HG02759 (cell line): ENCODE data around the gene ARHGEF18.
A peak's percentile ranks its signal among the peaks of the same experiment; 100 is the strongest.
"Not testable (repeated sequence)": the region's sequence is repeated elsewhere in the genome, so short reads cannot be mapped to it uniquely, and the experiment has no call there.

Source experiments
- ATAC-seq: cut with Tn5 transposase; IDR thresholded peaks from one replicate; pipeline ENCODE4 v1.9.1; 2021; ENCODE audit warnings: mild to moderate bottlenecking, moderate library complexity; ENCODE audit not compliant: unreplicated experiment

Gene ARHGEF18

DNA sequence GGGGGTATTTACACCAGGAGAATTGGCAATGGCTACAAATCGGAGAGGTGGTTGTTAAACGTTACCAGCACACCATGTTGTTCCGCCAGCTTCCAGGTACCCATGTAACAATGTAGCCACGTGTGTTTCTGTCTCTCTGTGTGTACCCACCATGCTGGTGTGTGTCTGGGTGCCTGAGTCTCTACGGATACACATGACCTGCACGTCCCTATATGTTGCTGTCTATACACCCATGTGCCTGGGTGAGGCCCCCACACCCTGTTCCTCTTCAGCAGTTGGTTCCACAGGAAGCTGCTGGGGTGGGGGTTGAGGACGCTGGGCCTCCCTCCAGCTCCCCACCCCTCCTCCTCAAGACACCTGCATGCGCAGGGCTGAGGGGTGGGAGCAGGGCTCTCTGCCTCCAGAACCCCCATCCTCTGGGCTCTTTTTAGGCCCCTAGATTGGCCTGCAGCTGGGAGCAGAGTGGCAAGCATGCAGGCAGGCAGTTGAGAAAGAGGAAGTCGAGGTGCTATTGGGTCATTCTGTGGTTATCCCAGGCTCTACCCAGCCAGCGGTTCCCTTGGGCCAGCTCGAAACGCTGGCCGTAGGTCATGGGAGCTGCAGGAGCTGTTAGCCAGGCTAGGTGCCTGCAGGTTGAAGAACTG, at the start of gene ARHGEF18:
Gene ARHGEF18 (plus strand): TSS at position 351 of the 644 bp plus-strand sequence. CDS start 13,954 bp downstream, outside the sequence.
- ATAC-seq = no peak

DNA sequence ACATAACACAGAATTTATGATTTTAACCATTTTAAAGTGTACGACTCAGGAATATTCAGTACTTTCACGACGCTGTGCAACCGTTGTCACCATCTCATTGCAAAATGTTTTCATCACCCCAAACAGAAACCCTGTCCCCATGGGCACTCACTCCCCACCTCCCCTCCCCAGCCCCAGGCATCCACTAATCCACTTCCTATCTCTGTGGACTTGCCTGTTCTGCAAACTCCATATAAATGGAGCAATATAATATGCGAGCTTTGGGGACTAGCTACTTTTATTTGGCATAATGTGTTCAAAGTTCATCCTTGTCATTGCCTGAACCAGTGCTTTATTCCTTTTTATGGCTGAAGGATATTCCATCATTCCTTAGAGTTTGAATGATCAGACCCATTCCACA, 47.2 kb upstream of the ARHGEF18 start:
- ATAC-seq = no peak

DNA sequence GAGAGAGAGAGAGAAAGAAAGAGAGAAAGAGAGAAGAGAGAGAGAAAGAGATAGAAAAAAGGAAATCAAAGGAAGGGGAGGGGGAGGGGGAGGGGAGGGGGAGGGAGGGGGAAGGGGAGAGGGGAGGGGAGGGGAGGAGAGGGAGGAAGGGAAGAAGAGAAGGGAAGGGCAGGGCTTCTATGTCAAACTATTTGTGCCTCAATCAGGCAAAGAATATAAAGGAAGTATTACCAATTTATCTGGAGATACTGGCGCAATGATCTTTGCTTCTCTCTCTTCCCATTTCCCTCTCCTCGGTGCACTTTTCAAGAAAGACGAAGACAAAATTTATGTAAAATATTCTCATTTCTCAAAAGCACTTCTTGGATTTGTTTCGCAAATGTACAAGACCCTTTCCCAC, 45.3 kb upstream of the ARHGEF18 start:
- ATAC-seq = no peak

DNA sequence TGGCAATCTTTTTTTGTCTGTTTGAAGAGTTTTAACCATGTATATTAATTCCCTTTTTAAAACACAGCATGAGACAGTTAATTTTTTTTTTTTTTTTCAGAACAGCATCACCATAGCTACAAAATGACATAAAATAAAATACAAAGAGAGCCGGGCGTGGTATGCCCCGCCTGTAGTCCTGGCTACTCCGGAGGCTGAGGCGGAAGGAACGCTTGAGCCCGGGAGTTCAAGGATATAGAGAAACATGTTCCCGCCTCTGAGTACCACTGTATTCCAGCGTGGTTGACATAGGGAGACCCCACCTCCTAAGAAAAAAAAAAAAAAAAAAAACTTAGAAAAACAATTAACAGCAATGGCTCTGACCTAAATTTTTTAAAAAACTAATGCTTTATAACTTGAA, 44.5 kb upstream of the ARHGEF18 start:
- no peak for ATAC-seq

DNA sequence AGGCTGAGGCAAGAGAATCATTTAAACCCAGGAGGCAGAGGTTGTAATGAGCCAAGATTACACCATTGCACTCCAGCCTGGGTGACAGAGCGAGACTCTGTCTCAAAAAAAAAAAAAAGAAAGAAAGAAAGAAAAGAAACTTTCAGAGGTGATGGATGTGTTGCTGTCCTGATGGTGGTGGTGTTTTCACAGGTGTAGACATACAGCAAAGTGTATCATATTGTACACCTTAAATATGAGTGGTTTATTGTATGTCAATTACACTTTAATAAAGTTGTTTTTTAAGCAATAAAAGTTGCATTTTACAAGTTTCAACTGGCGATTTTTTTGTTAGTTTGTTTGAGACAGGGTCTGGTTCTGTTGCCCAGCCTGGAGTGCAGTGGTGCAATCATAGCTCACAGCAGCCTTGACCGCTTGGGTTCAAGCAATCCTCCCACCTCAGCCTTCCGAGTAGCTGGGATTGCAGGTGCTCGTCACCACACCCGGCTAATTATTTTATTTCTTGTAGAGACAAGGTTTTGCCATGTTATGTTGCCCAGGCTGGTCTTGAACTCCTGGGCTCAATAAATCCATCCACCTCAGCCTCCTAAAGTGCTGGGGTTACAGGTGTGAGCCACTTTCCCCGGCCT, 41.0 kb upstream of the ARHGEF18 start:
- ATAC-seq = no peak

DNA sequence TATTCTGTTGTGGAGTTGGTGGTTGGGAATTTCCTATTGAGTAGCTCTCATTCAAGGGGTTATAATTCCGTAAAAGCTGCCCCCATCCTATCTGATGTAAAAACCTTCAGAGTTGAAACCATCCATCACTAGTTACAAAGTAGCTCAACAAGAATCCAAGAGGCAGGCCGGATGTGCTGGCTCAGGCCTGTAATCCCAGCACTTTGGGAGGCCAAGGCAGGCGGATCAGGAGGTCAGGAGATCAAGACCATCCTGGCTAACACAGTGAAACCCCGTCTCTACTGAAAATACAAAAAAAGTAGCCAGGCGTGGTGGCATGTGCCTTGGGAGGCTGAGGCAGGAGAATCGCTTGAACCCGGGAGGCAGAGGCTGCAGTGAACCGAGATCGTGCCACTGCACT, 40.4 kb upstream of the ARHGEF18 start:
- not testable (repeated sequence) for ATAC-seq

DNA sequence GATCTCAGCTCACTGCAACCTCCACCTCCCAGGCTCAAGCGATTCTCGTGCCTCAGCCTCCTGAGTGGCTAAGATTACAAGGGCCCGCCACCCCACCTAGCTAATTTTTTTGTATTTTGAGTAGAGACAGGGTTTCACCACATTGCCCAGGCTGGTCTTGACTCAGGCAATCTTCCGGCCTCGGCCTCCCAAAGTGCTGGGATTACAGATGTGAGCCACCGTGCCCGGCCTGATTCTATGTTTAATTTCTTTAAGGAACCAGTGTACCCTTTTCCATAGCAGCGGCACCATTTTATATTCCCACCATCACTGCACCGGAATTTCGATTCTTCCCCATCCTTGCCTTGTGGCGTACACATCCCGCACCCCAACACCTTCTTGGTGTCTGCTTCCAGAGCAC, 36.8 kb upstream of the ARHGEF18 start:
- no peak for ATAC-seq

DNA sequence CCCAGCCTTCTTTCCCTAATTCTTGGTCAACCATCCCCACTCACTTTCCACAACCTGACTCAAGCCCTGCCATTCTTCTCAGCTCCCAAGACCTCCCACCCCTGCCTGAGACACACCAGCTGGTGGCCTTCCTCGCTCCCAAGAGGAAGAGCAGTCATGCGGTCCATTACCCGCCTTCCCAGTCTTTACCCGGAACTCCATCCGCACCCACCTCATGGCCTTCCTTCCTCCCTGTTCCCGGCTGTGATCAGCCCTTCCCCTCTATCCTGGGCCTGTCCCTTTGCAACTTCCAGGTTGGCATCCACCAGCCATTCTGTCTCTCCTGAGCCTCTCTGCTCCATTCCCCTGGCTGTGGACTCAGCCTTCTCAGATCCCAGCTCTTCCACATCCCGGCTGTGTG, 35.9 kb upstream of the ARHGEF18 start:
- ATAC-seq = no peak

DNA sequence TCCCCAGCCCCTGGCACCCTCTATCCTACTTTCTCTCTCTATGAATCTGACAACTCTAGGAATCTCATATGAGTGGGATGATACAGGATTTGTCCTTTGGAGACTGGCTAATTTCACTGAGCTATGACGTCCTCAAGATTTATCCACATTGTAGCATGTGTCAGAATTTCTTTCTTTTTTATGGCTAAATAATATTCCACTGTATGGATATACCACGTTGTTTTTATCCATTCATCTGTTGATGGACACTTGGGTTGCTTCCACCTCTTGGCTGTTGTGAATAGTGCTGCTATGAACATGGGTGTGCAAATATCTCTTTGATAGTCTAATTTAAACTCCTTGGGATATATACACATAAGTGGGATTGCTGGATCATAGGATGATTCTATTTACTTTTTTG, 30.6 kb upstream of the ARHGEF18 start:
- no peak for ATAC-seq

DNA sequence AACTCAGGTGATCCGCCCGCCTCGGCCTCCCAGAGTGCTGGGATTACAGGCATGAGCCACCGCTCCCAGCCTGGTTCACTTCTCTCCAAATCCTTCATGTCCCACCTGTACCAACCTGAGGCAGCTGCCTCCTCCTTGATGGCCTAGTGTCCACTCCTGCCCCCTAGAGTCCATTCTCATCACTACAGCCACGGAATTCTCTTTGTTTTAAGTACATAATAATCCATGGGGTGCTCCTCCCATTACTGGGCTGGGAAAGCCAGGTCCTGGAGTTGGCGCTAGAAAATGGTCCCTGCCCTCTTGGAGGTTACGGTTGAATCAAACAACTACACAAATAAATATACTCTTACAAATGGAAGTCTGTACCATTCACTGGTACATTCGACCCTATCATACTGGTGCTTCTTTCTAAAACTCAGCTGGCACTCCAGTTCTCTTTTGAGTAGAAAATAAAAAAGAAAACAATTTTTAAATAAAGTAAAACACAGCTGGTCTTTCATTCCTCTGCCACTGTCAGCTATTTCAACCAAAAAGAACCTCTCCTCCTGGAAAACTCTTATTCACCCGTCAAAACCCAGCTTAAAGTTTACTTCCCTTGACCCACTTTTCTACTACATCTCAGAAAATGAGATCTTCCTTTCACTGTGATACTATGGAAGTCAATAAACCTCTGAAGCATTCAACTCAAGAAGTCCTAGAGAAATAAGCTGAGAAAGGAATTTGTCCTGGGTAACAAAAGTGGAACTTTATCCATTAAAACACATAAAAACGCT, 22.4 kb upstream of the ARHGEF18 start:
- no peak for ATAC-seq

DNA sequence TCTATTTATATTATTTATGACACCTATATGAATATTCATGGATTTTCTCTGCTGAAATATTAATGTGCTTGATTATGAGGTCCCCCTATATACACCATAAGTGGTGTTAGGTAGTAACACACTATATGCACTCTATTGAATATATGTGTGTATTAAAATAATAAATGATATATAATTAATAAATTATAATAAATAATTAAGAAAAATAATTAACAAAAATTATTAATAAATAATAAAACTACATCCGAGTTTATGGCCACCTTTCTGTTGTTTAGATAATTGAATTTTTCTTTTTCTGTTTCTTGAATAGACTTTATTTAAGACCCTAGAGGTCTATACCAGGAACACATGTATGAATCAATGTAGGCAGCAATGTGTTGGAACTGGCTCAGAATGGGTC, 20.9 kb upstream of the ARHGEF18 start:
- ATAC-seq = no peak

DNA sequence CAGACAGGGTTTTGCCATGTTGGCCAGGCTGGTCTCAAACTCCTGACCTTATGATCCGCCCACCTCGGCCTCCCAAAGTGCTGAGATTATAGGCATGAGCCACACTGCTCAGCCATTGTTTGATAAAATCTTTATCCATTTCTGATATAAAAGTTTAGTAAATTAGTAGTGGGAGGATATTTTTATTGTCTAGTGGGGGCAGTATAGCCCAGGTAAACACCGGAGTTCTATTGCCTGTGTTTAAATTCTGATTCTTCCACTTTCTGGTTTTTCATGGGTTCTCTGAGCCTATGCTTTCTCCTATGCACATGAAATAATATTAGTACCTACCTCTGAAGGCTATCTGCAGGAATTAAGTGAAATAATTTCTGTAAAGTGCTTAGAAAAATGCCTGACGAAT, 20.1 kb upstream of the ARHGEF18 start:
- ATAC-seq = no peak

DNA sequence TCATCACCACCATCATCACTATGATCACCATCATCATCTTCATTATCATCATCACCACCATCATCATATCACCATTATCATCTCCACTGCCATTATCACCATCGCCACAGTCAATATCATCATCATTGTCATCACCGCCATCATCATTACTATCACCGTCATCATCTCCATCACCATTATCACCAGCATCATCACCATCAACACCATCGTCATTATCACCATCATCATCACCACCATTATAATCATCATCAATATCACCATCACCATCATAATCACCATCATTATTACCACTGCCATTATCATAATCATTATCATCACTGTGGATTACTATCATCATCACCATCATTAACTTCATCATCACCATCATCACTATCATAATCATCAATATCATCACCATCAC, 17.3 kb upstream of the ARHGEF18 start:
- no peak for ATAC-seq

DNA sequence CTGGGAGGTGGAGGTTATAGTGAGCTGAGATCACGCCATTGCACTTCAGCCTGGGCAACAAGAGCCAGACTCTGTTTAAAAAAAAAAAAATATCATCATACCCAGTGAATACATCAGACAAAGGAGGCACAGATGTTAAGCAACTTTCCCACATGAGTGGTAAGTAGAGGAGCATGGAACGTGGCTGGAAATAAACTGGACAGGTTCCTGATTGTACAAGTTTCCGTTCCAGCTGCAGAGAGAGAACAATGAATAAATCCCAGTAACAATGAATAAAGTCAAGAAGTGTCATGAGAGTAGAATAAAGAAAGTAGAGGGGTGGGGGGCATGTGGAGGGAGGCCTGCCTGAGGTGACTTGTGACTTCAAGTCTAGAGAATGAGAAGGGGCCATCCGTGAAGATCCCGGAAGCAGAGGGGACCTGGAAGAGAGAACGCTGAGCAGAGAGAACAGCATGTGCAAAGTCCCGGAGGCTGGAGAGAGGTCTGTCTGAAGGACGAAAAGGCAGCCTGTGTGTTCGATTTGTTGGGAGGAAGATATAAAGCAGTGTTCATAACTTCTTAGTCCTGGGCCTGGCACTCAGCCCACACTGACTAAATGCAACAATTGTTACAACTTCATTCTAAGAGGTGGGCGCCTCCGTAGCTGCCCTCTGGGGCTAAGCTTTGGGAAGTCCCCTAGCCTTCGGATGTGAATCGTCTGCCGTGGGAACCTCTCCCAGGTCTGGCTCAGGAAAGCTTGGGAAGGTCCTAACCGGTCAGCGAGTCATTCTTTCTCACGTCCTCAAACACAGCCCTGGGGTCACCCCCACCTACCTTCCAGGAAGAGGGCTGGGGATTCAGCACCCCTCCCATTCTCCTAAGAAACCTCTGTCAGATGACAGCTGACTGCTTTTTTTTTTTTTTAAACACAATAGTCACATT, 15.3 kb upstream of the ARHGEF18 start:
- no peak for ATAC-seq

DNA sequence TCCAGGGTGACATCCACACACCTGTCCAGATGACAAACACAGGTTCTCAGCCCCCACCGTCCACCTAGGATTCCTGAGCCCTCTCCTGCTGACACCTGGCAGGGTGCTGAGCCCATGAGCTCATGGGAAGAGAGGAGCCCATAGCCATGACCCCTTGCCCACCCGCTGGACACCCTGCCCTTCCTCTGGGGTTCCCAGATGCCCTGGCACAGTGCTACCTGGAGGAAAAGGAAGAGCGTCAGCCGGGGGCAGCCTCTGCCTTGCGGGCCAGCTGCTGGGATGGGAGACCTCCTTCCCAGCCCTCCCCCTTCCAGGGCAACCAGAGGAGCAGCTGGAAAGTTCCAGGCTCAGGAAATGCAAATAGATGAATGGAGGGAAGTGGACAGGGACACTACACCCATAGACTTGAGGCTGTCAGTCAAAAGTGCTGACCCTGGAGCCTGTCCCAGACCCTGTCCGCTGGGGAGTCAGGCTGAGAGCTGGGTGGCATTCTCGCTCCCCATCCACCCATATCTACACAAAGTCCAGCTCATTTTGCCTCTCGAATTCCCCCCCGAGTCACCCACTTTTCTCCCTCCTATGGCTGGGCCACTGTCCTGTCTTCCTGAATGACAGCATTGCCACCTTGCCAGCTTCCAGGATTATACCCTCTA, 12.3 kb upstream of the ARHGEF18 start:
- ATAC-seq = no peak

DNA sequence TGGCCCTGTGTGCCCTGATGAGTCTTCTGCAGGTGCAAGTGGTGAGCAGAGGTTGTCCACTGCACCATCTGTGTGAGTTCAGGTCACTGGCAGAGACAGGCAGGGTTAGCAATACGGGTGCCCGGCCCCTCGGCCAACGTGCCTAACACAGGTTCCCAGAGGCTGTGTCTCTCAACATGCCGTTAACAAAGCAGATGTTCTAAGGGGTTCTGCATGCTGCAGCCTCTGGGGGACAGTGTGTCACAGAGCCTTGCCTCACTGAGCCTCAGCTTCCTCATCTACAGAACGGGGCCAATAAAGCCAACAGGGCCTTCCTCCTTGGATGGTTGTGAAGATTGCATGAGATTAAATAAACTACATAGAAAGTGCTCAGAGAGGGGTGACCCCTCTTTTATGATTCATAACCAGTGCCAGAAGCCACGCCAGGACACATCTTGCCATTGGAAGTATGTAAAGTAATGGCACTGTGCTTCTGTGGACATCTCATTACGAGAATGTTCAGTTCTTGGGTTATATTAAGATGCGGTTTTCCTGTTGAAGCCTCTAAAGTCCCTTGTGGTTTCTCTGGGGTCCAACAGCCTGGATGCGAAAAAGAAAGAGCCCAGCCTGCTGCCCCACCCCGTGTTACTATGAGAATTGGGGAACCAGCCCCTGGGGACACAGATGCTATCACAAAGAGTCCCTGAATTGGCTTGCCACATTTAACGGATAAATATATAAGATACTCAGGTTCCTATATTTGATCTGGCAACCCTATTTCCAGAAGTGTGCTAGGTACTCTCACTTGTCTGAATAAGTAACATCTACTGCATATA, 11.2 kb upstream of the ARHGEF18 start:
- peak; percentile 71 for ATAC-seq

DNA sequence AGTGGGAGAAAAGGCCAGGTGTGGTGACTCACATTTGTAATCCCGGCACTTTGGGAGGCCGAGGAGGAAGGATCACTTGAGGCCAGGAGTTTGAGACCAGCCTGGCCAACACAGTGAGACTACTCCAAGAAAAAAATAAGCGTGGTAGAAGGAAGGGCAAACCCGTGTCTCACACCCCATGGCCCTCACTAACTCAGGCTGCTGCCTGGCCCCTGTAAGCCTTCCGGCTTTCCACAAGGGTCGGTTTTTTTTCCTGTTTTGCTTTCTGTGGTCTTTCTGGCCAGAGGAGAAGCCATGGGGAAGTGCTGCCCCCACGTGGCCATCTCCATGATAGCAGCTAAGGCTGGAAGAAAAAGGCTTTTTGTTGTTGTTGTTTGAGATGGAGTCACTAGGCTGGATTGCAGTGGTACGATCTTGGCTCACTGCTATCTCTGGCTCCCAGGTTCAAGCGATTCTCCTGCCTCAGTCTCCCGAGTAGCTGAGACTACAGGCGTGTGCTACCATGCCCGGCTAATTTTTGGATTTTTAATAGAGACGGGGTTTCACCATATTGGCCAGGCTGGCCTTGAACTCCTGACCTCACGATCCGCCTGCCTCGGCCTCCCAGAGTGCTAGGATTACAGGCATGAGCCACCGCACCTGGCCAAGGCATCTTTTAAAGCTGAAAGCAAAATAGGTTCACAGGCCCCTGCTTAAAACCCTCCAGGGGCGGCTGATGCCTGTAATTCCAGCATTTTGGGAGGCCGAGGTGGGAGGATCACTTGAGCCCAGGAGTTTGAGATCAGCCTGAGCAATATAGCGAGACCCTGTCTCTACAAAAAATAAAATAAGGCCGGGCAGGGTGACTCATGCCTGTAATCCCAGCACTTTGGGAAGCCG, 7.5 kb upstream of the ARHGEF18 start:
- ATAC-seq = no peak

DNA sequence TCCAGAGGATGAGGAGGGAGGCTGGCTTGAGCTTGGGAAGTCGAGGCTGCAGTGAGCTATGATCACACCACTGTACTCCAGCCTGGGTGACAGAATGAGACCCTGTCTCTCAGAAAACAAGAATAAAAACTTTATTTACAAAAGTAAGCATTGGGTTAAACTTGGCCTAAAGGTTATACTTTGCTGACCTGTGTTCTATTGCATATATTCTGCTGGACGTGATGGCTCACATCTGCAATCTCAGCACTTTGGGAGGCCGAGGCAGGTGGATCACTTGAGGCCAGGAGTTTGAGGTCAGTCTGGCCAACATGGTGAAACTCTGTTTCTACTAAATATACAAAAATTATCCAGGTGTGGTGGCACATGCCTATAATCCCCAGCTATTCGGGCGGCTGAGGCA, 6.6 kb upstream of the ARHGEF18 start:
- ATAC-seq = no peak

DNA sequence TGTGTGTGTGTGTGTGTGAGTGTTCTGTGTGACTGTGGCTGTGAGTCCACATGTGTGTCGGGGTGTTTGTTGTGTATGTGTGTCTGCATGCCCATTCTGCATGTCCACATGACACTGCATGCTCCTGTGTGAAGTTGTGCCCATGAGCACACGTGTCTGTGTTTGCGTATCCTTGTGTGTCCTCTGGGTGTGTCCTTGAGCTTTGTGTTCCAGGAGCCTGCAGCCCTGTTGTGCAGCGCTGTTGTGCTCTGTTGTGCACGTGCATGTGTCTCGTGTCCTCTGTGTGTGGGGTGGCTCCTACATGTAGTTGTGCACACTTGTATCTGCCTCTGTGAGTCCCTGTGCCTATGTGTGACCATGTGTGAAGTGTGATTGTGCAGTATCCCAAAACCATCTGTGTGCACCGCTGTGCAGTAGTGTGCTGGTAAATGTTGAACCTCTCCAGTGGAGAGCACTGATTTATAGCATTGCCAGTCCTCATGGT, 2.2 kb upstream of the ARHGEF18 start:
- ATAC-seq = no peak
